DND-41 (cell line): Measurements from ENCODE around the gene CFAP73.

Experiments
- ATAC-seq: fragments of 200-7000 bp; cut with Tn5 transposase; 3 replicates; pipeline ENCODE4 v1.9.1; 2021; ENCODE audit warnings: low read depth; ENCODE audit not compliant: insufficient read depth
- DNase-seq: peaks from one replicate; pipeline ENCODE4 v3.0.0-alpha.2; 2020
- H2AFZ ChIP-seq: 2 replicates; pipeline ENCODE4 v1.6.0; 2012; ENCODE audit warnings: low read depth, low read length
- H3K27ac ChIP-seq: 2 replicates; pipeline ENCODE4 v1.5.1; 2012; ENCODE audit warnings: low read length, inconsistent platforms
- H3K27me3 ChIP-seq: fragments of 200-600 bp; sonication (generic); 2 replicates; pipeline ENCODE4 v1.6.0; 2012; ENCODE audit warnings: low read length, mild to moderate bottlenecking, inconsistent platforms; ENCODE audit not compliant: insufficient read depth, poor library complexity
- H3K36me3 ChIP-seq: 2 replicates; pipeline ENCODE4 v1.5.1; 2012; ENCODE audit warnings: low read length, inconsistent platforms; ENCODE audit not compliant: insufficient read depth
- H3K4me1 ChIP-seq: 2 replicates; pipeline ENCODE4 v1.5.1; 2012; ENCODE audit warnings: mild to moderate bottlenecking, low read length; ENCODE audit not compliant: insufficient read depth
- H3K4me2 ChIP-seq: 2 replicates; pipeline ENCODE4 v1.6.0; 2012; ENCODE audit warnings: mild to moderate bottlenecking, moderate library complexity, low read length, inconsistent platforms; ENCODE audit not compliant: insufficient read depth
- H3K4me3 ChIP-seq, 2 experiments: fragments of 200-600 bp in 1 of 2; shearing (Covaris generic) in 1 of 2; 2 replicates each; pipeline ENCODE4 v1.5.1; 2012 to 2016; ENCODE audit warnings: inconsistent platforms in 2 of 2, low read length in 2 of 2, mild to moderate bottlenecking in 2 of 2, low read depth in 1 of 2, moderate library complexity in 1 of 2
- H3K79me2 ChIP-seq: 2 replicates; pipeline ENCODE4 v1.6.0; 2012; ENCODE audit warnings: low read length, inconsistent platforms; ENCODE audit not compliant: insufficient read depth
- H3K9ac ChIP-seq: 2 replicates; pipeline ENCODE4 v1.6.0; 2012; ENCODE audit warnings: low read depth, mild to moderate bottlenecking, inconsistent platforms, low read length, moderate library complexity
- H3K9me3 ChIP-seq: 2 replicates; pipeline ENCODE4 v1.5.1; 2012; ENCODE audit warnings: low read length, moderate library complexity, mild to moderate bottlenecking, inconsistent platforms; ENCODE audit not compliant: insufficient read depth, severe bottlenecking
- H4K20me1 ChIP-seq: 2 replicates; pipeline ENCODE4 v1.6.0; 2012; ENCODE audit warnings: low read length; ENCODE audit not compliant: insufficient read depth
- CTCF ChIP-seq: IDR thresholded peaks from 2 replicates; pipeline ENCODE4 v1.5.1; 2012; ENCODE audit warnings: borderline replicate concordance, low read length, moderate library complexity, mild to moderate bottlenecking; ENCODE audit not compliant: poor library complexity, severe bottlenecking; ENCODE audit errors: extremely low read depth
- EZH2 ChIP-seq: IDR thresholded peaks from 3 replicates; pipeline ENCODE4 v1.6.1; 2012; ENCODE audit warnings: borderline replicate concordance, low read depth, mild to moderate bottlenecking, moderate library complexity, low read length, inconsistent platforms; ENCODE audit not compliant: severe bottlenecking

CFAP73 gene

GRCh38 chr12:113113397-113113796 is 36.1 kb upstream of the CFAP73 start:
- no peak overlapping the region for H3K4me3 ChIP-seq
- H3K4me2 ChIP-seq, result no peak overlapping the region
- H2AFZ ChIP-seq, result no peak overlapping the region
- no peak overlapping the region for H3K27ac ChIP-seq
- no peaks in the 10 kb centered on the region for H3K36me3 ChIP-seq
- TF ChIP-seq EZH2 (no peak), CTCF (no peak)
- ATAC-seq, result no peak
- no peaks in the 10 kb centered on the region for H3K9me3 ChIP-seq
- no peaks in the 10 kb centered on the region for H3K79me2 ChIP-seq
- no peaks in the 10 kb centered on the region for H3K4me1 ChIP-seq
- no peaks in the 10 kb centered on the region for H4K20me1 ChIP-seq
- no peak for DNase-seq
- no peak overlapping the region for H3K9ac ChIP-seq
- no peaks in the 10 kb centered on the region for H3K27me3 ChIP-seq

- H3K9ac ChIP-seq, result no peak overlapping the region
These were observed 34.9 kb upstream of the CFAP73 start for GRCh38 chr12:113114447-113115178.

GRCh38 chr12:113115455-113116126 is 33.9 kb upstream of the CFAP73 start:
- Histone ChIP-seq H3K27me3 (no peaks in the 10 kb centered on the region), H3K4me1 (no peaks in the 10 kb centered on the region), H3K9me3 (no peaks in the 10 kb centered on the region), H4K20me1 (no peaks in the 10 kb centered on the region), H3K27ac (no peak overlapping the region), H3K9ac (no peak overlapping the region), H3K4me2 (no peak overlapping the region), H3K79me2 (no peaks in the 10 kb centered on the region), H3K4me3 (no peak overlapping the region), H2AFZ (no peak overlapping the region), H3K36me3 (no peaks in the 10 kb centered on the region)
- DNase-seq, result no peak
- no peak for ATAC-seq
- TF ChIP-seq EZH2 (no peak), CTCF (no peak)

More at GRCh38 chr12:113114447-113115178, 34.9 kb upstream of the CFAP73 start:
- Histone ChIP-seq H3K4me3 (no peak overlapping the region), H3K36me3 (no peaks in the 10 kb centered on the region), H3K79me2 (no peaks in the 10 kb centered on the region), H3K27me3 (no peaks in the 10 kb centered on the region), H2AFZ (no peak overlapping the region), H3K27ac (no peak overlapping the region), H3K4me2 (no peak overlapping the region), H3K9me3 (no peaks in the 10 kb centered on the region), H3K4me1 (no peaks in the 10 kb centered on the region), H4K20me1 (no peaks in the 10 kb centered on the region)
- TF ChIP-seq CTCF (no peak), EZH2 (no peak)
- ATAC-seq (no peak), DNase-seq (no peak)
